Type B pancreatic cell (in vitro differentiated cells): ENCODE results near the gene CLDN34. TPM values are rescaled to one million over a fixed set of nuclear protein-coding genes. Genes with fewer than 3 reads are reported as not detected.

Source experiments
- DNase-seq: peaks from one replicate; pipeline ENCODE4 v3.0.0; 2021; ENCODE audit warnings: mixed read lengths; ENCODE audit not compliant: unreplicated experiment; ENCODE audit errors: extremely low spot score
- H3K27ac Mint-ChIP-seq: 2 replicates; pipeline ENCODE4 v1.8.0; 2021; ENCODE audit warnings: mild to moderate bottlenecking, mixed read lengths
- H3K27me3 Mint-ChIP-seq: 2 replicates; pipeline ENCODE4 v1.8.0; 2021; ENCODE audit warnings: mixed read lengths
- H3K36me3 Mint-ChIP-seq: 2 replicates; pipeline ENCODE4 v1.8.0; 2021; ENCODE audit warnings: mixed read lengths
- H3K4me1 Mint-ChIP-seq: one replicate; pipeline ENCODE4 v1.8.0; 2021; ENCODE audit warnings: mixed read lengths; ENCODE audit not compliant: unreplicated experiment
- H3K4me3 Mint-ChIP-seq: 2 replicates; pipeline ENCODE4 v1.8.0; 2021; ENCODE audit warnings: mild to moderate bottlenecking, mixed read lengths
- H3K9me3 Mint-ChIP-seq: 2 replicates; pipeline ENCODE4 v1.8.0; 2021; ENCODE audit warnings: mixed read lengths
- CTCF ChIP-seq: fragments of 200-600 bp; sonication (generic); conservative IDR thresholded peaks from 2 replicates; pipeline ENCODE4 v1.5.0; 2021; ENCODE audit warnings: antibody characterized with exemption, mild to moderate bottlenecking
- total RNA-seq: library from RNA; stranded (reverse); gene quantifications from 2 replicates; pipeline ENCODE4 v1.2.1, GENCODE V29; 2021; ENCODE audit warnings: low replicate concordance

The CLDN34 gene
- total RNA-seq, 1 donor from 2014 or later, result not detected

- Mint-ChIP-seq H3K4me1 (no peaks in the 10 kb centered on the region), H3K36me3 (peaks cover 3% of the 10 kb centered on the region), H3K4me3 (no peak overlapping the region), H3K9me3 (no peaks in the 10 kb centered on the region), H3K27ac (no peak overlapping the region), H3K27me3 (no peaks in the 10 kb centered on the region)
- no peak for DNase-seq
- no peak for TF ChIP-seq CTCF
Observed at GRCh38 chrX:9992724-9993123, 25.6 kb downstream of the CLDN34 start.

- Mint-ChIP-seq H3K9me3 (no peaks in the 10 kb centered on the region), H3K27me3 (no peaks in the 10 kb centered on the region), H3K27ac (no peak overlapping the region), H3K36me3 (peaks cover 3% of the 10 kb centered on the region), H3K4me1 (no peaks in the 10 kb centered on the region), H3K4me3 (no peak overlapping the region)
- peak; percentile 77 for DNase-seq
- peak; percentile 89 for TF ChIP-seq CTCF
Observed at GRCh38 chrX:9995855-9996339, 28.7 kb downstream of the CLDN34 start.

GRCh38 chrX:9997041-9997440, 29.9 kb downstream of the CLDN34 start:
- H3K4me3 Mint-ChIP-seq, result no peak overlapping the region
- peaks cover 3% of the 10 kb centered on the region for H3K36me3 Mint-ChIP-seq
- TF ChIP-seq CTCF, result no peak
- H3K9me3 Mint-ChIP-seq, result no peaks in the 10 kb centered on the region
- H3K4me1 Mint-ChIP-seq, result no peaks in the 10 kb centered on the region
- H3K27me3 Mint-ChIP-seq, result no peaks in the 10 kb centered on the region
- DNase-seq, result no peak
- H3K27ac Mint-ChIP-seq, result no peak overlapping the region

GRCh38 chrX:9997524-9997923, 30.4 kb downstream of the CLDN34 start:
- Mint-ChIP-seq H3K36me3 (peaks cover 3% of the 10 kb centered on the region), H3K9me3 (no peaks in the 10 kb centered on the region), H3K27ac (no peak overlapping the region), H3K4me1 (no peaks in the 10 kb centered on the region), H3K4me3 (no peak overlapping the region), H3K27me3 (no peaks in the 10 kb centered on the region)
- no peak for DNase-seq
- TF ChIP-seq CTCF, result no peak

GRCh38 chrX:10001496-10001895, 34.3 kb downstream of the CLDN34 start:
- Mint-ChIP-seq H3K27ac (no peak overlapping the region), H3K9me3 (no peaks in the 10 kb centered on the region), H3K4me1 (no peaks in the 10 kb centered on the region), H3K4me3 (no peak overlapping the region), H3K36me3 (no peaks in the 10 kb centered on the region), H3K27me3 (no peaks in the 10 kb centered on the region)
- no peak for TF ChIP-seq CTCF
- no peak for DNase-seq
